22Rv1 (cell line): ENCODE results near the gene MCMBP.

ENCODE experiments used
- CTCF ChIP-seq: fragments of 450-650 bp; IDR thresholded peaks from 2 replicates; pipeline ENCODE4 v1.5.1; 2017; ENCODE audit warnings: mild to moderate bottlenecking
- ZFX ChIP-seq: fragments of 450-650 bp; IDR thresholded peaks from 2 replicates; pipeline ENCODE4 v1.6.1; 2017; ENCODE audit warnings: antibody characterized with exemption, borderline replicate concordance

DNA sequence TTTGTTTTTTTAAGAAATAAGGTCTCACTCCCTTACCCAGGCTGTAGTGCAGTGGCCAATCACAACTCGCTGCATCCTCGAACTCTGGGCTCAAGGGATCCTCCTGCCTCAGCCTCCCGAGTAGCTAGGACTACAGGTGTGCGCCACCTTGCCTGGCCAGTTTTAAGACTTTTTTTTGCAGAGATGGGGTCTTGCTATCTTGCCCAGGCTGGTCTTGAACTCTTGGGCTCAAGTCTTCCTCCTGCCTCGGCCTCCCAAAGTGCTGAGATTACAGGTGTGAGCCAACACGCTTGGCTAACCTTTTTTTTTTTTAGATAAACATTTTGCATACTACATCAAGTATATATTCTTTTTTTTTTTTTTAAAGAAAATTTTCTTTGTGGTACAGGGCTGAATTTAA lies 38.0 kb upstream of the MCMBP start:
- TF ChIP-seq CTCF (no peak), ZFX (no peak)
